ENCODE data around the gene SCGB2A2.

The SCGB2A2 gene

DNA sequence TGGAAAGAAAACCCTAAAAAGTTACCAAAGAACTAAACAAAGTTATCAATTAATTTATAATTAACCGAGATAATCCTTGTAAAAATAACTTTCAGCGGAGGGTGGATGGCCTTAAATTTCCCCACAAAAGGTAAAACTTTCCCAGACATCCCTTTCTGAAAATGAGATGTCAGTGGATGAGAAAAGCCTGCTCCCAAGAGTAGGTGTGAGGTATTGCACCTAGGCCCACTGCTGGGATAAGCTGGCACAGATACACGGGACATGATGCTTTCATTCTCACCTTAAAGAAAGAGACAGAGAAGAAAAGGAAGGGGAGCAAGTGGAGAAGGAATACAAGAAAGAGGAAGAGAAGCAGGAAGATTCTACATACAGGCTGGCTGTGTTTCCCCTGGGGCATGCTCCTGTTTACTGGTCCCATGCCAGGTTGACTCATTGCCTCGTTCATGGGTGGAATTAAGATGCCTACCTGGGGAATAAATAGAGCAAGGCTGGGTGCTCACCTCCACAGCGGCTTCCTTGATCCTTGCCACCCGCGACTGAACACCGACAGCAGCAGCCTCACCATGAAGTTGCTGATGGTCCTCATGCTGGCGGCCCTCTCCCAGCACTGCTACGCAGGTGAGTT, at the start of gene SCGB2A2:
Gene SCGB2A2, plus strand, starts transcription at position 505 of the 625 bp plus-strand sequence. Its CDS starts 59 bp downstream, at position 564.
- peak; percentile 40 for DNase-seq (ENCODE audit: low spot score)

DNA sequence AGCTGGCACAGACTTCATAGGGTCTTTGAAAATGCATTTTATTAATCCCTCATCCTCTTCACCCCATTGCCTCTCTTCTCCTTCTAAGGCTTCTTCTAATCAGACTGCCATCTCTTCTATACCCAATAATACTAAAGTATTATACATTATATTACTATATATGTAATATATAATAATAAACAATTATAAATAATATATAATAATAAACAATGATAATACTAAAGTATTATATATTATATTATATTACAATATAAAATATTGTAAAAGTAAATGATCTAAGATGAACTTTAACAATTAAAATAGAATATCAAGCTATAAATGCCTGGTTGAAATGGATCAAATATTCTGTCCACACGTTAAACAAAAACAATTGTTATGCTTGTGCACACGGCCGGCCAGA, 48.5 kb upstream of the SCGB2A2 start:
- DNase-seq (ENCODE audit: low spot score) = no peak

DNA sequence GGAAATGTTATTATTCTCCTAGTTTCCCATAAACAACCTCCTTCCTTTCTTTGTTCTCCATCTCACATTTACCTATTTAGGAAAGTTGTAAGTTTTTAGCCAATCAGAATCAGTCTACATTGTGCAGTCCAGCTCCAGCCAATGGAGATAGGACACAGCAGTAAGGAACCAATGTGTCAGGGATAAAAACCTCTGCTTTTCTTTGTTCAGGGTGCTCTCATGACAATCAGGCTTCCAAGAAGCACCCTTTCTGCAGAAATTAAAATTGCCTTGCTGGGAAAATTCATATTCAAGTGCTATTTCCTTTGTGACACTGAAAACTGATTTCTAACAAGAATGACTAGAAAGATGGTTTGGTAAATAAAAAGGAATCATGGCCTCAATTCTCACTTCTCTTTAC, 46.9 kb upstream of the SCGB2A2 start:
- DNase-seq (ENCODE audit: low spot score) = no peak

DNA sequence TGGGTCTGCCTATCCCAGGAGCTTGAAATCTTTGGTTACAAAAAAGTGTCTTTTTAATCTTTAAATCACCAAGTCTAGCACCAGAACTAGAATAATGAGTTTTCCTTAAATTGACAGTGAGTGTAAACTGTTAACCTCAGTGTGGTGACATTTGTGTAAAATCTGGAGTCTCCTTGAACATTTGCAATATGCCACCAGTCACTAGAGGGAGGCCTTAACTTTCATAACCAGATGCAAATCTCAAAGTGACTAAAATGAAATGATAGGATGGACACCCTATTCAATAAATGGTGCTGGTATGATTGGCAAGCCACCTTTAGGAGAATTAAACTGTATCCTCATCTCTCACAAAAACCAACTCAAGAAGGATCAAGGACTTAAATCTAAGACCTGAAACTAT, 36.2 kb upstream of the SCGB2A2 start:
- no peak for DNase-seq (ENCODE audit: low spot score)

DNA sequence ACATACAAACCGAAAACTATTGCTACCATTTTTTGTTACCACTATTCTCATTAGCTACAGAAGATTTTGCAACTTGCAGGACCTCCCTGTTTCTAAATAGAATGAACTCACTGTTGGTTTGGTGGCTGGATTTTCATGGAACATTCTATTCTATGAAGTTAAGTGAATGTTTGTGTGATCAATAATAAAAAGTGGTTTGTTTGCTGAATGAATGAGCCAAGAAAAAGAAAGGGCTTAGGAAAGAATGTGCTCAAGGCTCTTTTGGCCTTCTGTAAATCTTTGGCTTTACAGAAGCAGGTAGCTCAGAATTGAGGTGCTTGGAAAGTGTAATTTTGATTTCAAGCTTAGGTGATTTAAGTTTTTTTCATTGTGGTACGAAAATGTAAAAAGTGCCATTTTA, 33.8 kb upstream of the SCGB2A2 start:
- no peak for DNase-seq (ENCODE audit: low spot score)

DNA sequence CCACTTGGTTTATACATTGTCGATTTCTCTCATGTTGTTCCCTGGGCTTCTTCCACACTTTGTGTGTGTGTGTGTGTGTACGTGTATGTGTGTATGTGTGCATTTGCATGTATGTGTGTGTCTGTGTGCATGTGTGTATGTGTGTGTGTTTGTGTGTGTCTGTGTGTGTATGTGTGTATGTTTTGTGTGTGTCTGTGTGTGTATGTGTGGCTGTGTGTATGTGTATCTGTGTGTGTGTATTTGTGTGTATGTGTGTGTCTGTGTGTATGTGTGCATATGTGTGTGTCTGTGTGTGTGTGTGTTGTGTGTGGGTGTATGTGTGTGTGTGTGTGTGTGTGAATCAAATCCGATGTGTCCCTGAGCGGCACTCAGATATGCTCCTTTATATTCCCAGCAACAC, 32.5 kb upstream of the SCGB2A2 start:
- DNase-seq (ENCODE audit: low spot score) = no peak

DNA sequence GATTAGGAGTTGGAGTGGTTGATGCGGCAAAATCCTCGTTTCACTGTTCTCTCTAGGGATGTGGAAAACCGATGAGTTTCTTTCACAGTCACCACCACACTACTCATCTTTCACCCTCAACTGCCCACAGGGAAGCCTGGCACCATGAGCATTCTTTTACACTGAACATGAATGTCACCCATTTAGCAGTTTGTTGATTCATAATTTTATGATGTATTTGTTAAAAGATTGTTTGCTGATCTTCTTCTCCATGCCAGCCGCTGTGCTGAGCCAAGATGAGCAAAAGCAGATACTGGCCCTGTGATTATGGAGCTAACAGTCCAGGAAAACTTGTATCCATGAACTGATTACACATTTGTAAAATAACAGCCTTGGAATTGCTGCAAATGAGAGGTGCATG, 31.8 kb upstream of the SCGB2A2 start:
- DNase-seq (ENCODE audit: low spot score) = no peak

DNA sequence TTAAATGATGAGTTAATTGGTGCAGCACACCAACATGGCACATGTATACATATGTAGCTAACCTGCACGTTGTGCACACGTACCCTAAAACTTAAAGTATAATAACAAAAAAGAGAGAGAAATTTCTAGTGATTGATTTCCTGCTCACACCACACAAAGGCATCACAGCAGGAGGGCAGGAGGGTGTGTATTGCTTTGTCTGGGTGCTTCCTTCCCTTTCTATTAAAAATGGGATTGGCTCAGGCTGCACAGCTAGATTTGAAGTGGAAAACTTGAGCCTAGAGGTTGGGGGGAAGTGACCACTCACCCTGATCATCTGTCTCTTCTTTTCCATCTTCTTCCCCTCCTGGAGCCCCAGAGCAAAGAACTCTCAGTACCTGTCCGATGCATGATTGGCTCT, 28.9 kb upstream of the SCGB2A2 start:
- no peak for DNase-seq (ENCODE audit: low spot score)

DNA sequence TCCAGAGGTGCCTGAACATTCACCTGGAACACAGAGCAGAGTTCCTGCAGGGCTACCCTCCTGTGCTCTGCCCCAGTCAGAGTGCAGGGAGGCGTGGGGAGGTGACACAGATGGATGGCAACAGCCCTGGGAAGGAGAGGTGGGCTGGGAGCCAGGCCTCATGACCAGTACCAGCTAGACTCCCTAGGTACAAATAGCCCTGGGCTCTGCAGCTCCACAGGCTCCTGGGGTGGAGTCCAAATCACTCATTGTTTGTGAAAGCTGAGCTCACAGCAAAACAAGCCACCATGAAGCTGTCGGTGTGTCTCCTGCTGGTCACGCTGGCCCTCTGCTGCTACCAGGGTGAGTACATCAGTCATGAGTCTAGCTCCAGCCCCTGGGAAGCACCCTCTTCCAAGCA, 27.9 kb upstream of the SCGB2A2 start, which contains the start of gene SCGB1D2:
Gene SCGB1D2, plus strand, starts transcription at position 219 of the 400 bp plus-strand sequence. Its CDS starts 69 bp downstream, at position 288.
- DNase-seq (ENCODE audit: low spot score) = peak; percentile 34

DNA sequence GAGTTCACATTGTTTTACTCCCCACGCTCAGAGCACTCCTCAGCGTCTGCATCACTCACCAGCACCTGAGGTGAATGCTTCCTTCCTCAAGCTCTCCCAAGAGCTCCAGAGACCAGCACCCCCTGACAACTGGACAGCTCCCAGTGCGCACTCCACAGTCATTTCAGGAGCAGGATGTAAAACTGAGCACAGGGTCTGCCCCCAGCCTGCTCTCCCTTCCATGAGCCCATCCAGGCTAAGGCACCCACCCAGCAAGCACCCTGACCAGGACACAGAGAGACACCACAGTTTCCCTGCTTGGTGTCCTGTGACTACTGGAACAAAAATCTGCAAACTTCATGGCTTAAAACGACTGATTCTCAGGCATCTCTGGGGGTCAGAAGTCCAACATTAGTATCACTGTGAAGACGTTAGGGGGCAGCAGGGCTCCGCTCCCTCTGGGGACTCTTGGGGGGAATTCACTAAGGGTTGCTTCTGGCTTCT, 24.6 kb upstream of the SCGB2A2 start:
- DNase-seq (ENCODE audit: low spot score) = no peak

DNA sequence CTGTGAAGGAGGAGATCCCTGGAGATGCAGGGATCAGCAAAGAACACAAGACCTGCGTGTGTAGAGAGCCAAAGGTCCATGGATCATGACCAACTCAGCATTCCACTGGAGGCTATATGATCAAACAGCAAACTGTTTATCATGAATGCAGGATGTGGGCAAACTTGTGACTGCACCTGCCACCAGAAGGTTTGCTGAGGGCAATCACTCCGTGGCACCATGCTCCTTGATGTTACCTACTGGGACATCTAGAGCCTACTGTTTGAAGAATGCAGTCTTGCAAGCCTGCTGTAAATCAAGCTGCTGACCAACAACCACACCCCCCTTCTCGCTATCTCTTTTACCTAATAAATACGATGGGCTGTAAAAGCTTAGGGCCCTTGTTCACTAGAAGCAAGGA, 18.3 kb upstream of the SCGB2A2 start:
- no peak for DNase-seq (ENCODE audit: low spot score)

DNA sequence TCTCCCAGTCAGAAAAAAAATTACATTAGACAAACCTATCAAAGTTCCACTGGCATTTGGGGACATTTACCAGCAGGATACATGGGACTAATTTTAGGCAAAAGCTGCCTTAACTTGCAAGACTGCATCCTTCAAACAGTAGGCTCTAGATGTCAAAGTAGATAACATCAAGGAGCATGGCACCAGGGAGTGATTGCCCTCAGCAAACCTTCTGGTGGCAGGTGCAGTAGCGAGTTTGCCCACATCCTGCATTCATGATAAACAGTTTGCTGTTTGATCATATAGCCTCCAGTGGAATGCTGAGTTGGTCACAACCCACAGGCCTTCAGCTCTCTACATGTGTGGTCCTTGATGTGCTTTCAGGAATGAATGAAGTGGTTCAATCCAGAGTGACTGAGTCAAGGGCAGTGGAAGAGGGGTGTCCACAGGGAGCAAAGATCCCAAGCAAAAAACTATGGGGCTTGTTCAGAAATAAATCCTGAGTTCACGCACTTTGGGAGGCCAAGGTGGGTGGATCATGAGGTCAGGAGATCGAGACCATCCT, 15.9 kb upstream of the SCGB2A2 start:
- no peak for DNase-seq (ENCODE audit: low spot score)

DNA sequence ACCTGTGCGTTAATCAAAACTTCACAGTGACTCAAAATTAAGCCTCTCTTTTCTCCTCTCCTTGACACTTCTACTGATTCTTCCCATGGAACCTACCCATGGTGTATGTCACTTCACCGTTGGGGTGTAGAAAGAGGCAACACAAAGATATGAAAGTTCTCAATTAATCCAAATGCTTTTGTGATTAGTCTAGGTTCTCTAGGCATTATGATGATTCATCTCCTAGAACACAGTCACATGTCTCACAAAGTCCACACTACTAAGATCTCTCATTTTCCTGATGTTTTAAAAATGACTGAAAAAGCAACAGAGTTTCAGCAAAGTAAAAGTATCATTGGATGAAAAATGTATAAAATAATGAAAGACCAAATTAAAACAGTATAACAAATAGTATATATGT, 13.7 kb upstream of the SCGB2A2 start:
- no peak for DNase-seq (ENCODE audit: low spot score)

DNA sequence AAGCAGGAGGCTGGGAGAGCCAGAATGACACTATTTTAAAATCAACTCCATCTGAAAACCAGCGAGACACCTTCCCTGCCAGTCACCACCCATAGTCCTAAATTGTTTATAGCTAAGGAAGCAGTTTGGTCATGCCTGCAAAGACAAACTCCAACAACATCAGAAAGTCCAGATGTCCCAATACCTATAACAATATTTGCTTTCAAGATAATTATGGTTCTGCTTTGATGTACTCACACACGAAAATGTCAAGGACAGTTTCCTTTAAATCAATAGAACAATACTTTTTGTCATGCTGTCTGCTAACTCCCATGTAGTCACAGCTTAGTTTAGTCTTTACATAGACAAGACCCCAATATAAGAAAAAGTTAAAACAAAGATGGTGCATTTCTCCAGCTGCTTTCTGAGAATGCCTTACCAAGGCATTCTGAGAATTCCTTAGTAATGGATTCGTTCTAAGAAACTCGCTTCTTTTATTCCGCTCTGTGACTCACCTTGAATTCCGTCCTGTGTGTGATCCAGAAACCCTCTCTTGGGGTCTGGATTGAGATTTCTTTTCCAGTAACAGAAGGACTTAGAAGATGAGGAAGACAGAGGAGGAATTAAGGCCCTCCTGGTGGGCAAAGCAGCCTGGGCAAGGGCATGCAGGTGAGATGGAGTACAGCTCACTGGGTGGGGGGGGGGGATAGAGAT, 9.6 kb upstream of the SCGB2A2 start:
- DNase-seq (ENCODE audit: low spot score) = no peak

DNA sequence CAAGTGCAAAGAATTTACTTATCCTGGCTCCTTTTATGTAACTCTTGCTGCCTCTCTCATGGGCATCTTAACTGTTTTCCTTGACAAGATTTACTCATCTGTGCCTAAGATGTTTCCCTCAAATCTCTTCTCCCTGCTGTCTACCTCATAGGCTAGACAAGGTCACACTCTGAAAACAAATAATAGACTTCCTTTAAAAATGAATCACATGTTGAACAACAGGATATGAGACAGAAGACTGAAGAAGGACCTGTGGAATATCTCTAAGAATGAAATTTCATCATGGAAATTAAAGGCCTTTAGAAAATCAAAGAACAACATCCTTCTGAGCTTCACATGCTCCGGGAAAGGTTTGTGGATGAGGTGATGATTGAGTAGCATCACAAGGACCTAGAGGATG, 6.0 kb upstream of the SCGB2A2 start:
- no peak for DNase-seq (ENCODE audit: low spot score)

DNA sequence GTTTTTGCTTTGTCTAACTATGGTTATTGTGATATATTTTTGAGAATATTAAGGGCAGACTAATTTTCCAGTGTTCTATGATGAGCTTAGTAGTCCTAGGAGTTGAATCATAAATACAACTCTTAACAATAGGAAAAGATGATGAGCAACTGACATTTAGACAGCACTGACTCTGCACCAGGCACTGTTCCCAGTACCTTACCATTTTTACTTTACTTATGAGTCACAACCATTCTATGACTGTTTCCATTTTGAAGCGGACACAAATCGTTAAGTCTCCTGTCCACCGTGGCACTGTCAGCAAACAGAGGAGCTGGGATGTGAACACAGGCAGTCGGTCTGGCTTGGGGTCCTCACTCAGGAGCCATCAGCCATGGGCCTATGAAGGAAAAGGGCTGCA, 3.4 kb upstream of the SCGB2A2 start:
- DNase-seq (ENCODE audit: low spot score) = no peak

DNA sequence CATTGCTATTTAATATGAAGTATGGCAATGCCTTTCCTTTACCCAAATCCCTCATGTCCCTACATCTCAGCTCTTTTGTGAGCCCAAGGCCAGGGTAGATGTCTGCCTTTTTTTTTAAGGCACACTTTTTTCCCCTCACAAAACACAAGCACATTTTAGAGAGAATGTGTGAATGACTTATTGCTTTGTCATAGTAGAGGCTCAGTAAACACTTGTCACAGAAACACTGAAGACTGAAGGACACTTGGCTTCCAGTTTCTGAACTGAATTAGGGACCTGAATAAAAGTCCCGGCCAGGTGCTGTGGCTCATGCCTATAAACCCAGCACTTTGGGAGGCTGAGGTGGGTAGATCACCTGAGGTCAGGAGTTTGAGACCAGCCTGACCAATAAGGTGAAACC, 2.9 kb upstream of the SCGB2A2 start:
- no peak for DNase-seq (ENCODE audit: low spot score)

DNA sequence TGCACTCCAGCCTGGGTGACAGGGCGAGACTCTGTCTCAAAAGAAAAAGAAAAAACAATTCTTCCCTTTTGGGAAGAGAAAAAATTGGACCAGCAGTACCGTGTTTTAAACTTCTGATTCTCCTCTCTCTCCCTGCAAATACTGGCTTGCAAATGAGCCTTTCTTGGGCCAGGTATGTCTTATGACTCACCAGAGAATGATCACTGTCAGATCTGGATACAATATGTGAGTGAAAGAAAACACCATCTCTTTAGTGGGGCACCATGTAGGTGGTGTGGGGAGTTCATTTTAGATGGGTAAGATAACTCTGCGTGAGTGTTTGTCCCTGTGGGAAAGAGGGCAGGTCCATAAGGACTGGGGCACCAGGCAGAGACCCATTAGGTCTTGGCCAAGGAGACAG, 2.4 kb upstream of the SCGB2A2 start:
- DNase-seq (ENCODE audit: low spot score) = no peak

DNA sequence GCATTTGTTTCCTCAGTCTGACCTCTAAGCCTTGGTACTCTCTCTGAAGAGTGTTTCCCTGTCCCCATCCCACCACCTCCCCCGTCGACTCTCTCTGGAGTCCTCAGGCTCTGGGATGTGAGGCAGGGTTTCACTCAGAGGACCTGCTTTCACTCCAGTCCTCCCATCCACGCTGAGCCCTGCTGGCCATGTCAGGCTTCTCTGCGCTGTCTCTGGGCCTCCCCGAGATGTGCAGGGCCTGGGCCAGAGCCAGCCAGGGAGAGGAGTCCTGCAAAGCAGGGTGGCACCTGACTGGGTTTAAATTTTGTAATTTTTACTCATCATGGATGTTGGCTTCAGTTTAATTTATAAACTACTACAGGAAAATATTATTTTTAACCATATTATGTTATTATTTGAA, 3.3 kb downstream of the SCGB2A2 start:
- no peak for DNase-seq (ENCODE audit: low spot score)

DNA sequence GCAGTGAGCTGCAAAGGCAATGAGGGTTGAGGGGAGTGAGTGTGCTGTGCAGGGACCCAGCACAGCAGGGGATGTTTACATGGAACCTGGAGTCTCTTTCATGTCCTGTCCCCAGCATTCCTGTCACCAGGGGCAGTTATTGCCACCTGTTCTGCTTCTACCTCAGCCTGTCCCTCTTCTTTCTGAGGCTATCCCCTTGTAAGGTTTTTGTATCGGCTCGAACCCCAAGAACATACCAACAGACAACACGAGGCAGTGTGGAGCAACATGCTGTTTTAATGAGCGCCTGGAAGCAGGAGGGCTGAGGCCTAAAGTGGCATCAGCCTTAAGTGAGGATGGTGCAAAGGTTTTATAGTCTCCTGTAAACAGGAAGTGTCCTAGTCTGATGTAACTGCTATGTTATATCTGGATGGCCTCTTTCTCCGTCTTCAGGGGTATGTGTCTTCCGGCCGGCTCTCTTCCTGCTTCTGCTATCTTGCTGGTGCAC, 3.9 kb downstream of the SCGB2A2 start:
- no peak for DNase-seq (ENCODE audit: low spot score)

DNA sequence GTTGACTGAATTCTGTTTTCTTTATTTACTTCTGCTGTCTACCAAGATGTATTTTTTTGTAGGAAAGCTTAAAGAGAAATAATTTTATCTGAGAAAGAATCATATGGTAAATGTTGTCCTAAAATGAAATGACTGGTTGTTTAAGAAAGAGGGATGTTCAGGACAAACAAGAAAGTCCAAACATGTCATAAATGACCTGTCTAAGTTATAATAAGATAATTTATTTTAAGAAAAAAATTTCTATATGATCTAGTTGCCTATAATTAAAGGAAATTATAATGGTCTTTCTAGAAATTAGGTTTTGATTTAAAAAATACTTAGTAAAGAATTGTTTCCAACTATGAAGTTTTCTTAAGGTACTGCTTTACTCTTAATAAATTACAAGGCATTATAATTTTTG, 10.5 kb downstream of the SCGB2A2 start:
- DNase-seq (ENCODE audit: low spot score) = no peak

DNA sequence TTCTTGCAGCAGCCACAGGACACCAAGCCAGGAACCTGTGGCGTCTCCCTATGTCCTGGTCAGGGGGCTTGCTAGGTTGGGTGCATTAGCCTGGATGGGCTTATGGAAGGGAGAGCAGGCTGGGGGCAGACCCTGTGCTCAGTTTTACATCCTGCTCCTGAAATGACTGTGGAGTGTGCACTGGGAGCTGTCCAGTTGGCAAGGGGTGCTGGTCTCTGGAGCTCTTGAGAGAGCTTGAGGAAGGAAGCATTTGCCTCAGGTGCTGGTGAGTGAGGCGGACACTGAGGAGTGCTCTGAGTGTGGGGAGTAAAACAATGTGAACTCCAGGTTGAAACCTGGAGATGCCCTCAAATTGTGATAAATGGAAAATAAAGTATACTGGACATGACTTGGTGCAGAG, 25.5 kb downstream of the SCGB2A2 start:
- no peak for DNase-seq (ENCODE audit: low spot score)

DNA sequence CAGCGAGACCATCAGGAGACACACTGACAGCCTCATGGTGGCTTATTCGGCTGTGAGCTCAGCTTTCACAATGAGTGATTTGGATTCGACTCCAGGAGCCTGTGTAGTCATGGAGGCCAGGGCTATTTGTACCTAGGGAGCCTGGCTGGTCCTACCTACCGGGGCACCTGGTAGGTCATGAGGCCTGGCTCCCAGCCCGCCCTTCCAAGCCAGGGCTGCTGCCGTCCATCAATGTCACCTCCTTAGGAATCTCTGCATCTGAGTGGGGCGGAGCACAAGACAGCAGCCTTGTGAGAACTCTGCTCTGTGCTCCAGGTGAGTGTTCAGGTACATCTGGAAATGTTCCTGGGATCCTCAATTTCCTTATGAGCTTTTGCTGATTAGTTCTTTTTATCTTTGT, 29.0 kb downstream of the SCGB2A2 start, which contains the start of gene SCGB1D4:
Gene SCGB1D4, minus strand, starts transcription at position 101 of the 400 bp plus-strand sequence. Its CDS starts 65 bp downstream, at position 36.
- DNase-seq (ENCODE audit: low spot score) = no peak
